ENCODE results near the gene PCDHGA4. TPM values are rescaled to one million over a fixed set of nuclear protein-coding genes. Genes with fewer than 3 reads are reported as not detected.
A peak's percentile ranks its signal among the peaks of the same experiment; 100 is the strongest.
"Not testable (repeated sequence)": the region's sequence is repeated elsewhere in the genome, so short reads cannot be mapped to it uniquely, and the experiment has no call there.

The PCDHGA4 gene
- total RNA-seq, 2 donors from 2014 or later: 4.0 to 4.3 TPM

DNA sequence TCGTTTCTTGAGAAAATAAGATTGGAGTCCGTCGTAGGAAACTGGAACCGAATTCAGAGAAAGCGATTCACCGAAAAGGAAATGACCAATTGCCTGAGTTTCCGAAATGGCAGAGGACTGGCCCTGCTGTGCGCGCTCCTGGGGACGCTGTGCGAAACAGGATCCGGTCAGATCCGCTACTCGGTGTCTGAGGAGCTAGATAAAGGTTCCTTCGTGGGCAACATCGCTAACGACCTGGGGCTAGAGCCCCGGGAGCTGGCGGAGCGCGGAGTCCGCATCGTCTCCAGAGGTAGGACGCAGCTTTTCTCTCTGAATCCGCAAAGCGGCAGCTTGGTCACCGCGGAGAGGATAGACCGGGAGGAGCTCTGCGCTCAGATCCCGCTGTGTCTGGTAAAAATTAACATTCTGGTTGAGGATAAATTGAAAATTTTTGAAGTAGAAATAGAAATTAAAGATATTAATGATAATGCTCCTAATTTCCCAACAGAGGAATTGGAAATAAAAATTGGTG, 10.8 kb upstream of the PCDHGA4 start:
- intact Hi-C loops (cut with DNase I): no loop called here
- ATAC-seq (peak in 1 of 2 donors; percentile 48), DNase-seq (no peak)

DNA sequence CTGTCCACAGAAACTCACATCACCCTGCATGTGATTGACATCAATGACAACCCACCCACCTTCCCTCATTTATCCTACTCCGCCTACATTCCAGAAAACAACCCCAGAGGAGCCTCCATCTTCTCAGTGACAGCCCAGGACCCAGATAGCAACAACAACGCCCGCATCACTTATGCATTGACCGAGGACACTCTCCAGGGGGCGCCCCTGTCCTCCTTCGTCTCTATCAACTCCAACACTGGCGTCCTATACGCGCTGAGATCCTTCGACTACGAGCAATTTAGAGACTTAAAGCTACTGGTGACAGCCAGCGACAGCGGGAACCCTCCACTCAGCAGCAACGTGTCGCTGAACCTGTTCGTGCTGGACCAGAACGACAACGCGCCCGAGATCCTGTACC, 9.5 kb upstream of the PCDHGA4 start:
- no peak for ATAC-seq
- no peak for DNase-seq
- intact Hi-C loops (cut with DNase I): no loop called here

DNA sequence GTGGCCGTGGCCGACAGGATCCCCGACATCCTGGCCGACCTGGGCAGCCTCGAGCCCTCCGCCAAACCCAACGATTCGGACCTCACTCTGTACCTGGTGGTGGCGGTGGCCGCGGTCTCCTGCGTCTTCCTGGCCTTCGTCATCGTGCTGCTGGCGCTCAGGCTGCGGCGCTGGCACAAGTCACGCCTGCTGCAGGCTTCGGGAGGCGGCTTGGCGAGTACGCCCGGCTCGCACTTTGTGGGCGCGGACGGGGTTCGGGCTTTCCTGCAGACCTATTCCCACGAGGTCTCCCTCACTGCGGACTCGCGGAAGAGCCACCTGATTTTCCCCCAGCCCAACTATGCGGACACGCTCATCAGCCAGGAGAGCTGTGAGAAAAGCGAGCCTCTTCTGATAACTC, 8.8 kb upstream of the PCDHGA4 start:
- DNase-seq; ATAC-seq; intact Hi-C loops (cut with DNase I): not testable (repeated sequence)

DNA sequence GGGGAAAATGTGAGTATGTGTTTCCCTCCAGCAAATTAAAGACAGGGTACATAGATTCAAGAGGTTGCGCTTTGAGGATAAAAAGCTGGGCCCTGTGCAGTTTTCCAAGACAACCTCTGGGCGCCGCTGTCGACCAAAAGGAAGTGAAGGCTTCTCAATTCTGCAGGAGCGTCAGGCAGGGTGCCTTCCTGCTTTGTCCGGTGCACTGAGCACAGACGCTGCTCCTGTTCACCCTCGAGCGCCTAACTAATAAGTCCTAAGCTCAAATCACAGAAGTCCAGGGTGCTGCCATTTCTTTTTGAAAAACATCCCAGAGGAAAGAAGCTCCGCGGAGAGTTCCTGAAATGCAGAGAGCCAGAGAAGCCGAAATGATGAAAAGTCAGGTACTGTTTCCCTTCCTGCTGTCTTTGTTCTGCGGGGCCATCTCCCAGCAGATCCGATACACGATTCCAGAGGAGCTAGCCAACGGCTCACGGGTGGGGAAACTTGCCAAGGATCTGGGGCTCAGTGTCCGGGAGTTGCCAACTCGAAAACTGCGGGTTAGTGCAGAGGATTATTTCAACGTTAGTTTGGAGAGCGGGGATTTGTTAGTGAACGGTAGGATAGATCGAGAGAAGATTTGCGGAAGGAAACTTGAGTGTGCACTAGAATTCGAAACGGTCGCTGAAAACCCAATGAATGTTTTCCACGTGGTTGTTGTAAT, 4.8 kb upstream of the PCDHGA4 start, which contains the start of gene PCDHGB1:
Gene PCDHGB1, plus strand, starts transcription at position 183 of the 703 bp plus-strand sequence. Its CDS starts 162 bp downstream, at position 345.
- ATAC-seq (peak; percentile 57 to 66), DNase-seq (peak; percentile 38)
- intact Hi-C loops (cut with DNase I): loop anchor here in 1 of 2 donors (10.0 kb wide), 2 partner anchors 55 to 145 kb away; partner anchors contain the start of genes PCDHB12, PCDHGA9 and PCDHGB6

DNA sequence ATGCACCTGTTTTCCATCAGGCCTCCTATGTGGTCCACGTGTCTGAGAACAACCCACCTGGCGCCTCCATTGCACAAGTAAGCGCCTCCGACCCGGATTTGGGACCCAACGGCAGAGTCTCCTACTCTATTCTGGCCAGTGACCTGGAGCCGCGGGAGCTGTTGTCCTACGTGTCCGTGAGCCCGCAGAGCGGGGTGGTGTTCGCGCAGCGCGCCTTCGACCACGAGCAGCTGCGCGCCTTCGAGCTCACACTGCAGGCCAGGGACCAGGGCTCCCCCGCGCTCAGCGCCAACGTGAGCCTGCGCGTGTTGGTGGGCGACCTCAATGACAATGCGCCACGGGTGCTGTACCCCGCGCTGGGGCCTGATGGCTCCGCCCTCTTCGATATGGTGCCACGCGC, 3.2 kb upstream of the PCDHGA4 start:
- intact Hi-C loops (cut with DNase I): loop anchor here in 1 of 2 donors (10.0 kb wide), 2 partner anchors 53 to 147 kb away; partner anchors contain the start of genes PCDHB12, PCDHGA9 and PCDHGB6
- ATAC-seq (no peak), DNase-seq (no peak)

DNA sequence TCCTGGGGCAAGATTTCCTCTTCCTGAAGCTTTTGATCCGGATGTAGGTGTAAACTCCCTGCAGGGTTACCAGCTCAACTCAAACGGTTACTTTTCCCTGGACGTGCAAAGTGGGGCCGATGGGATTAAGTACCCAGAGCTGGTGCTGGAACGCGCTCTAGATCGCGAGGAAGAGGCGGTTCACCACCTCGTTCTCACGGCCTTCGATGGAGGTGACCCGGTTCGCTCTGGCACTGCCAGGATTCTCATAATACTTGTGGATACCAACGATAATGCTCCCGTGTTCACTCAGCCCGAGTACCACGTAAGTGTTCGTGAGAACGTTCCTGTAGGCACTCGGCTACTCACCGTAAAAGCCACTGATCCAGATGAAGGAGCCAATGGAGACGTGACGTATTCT, 820 bp downstream of the PCDHGA4 start:
- no peak for ATAC-seq
- no peak for DNase-seq
- intact Hi-C loops (cut with DNase I): loop anchor here in 1 of 2 donors (10.0 kb wide), 2 partner anchors 49 to 151 kb away; partner anchors contain the start of genes PCDHB12, PCDHGA9 and PCDHGB6

DNA sequence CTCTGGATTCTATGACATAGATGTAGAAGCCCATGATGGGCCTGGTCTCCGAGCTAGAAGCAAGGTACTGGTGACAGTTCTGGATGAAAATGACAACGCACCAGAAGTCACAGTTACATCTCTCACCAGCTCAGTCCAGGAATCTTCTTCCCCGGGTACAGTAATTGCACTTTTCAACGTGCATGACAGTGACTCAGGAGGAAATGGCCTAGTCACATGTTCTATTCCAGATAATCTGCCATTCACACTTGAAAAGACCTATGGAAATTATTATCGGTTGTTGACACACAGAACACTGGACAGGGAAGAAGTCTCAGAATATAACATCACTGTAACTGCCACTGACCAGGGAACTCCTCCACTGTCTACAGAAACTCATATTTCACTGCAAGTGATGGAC, 1.3 kb downstream of the PCDHGA4 start:
- DNase-seq: no peak
- no peak for ATAC-seq
- intact Hi-C loops (cut with DNase I): loop anchor here in 1 of 2 donors (10.0 kb wide), 2 partner anchors 49 to 151 kb away; partner anchors contain the start of genes PCDHB12, PCDHGA9 and PCDHGB6

DNA sequence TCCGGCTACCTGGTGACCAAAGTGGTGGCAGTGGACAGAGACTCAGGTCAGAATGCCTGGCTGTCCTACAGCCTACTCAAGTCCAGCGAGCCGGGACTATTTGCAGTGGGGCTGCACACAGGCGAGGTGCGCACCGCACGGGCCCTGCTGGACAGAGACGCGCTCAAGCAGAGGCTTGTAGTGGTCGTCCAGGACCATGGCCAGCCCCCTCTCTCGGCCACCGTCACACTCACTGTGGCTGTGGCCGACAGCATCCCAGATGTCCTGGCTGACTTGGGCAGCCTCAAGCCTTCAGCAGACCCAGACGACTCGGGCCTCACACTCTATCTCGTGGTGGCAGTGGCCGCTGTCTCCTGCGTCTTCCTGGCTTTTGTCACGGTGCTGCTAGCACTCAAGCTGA, 2.1 kb downstream of the PCDHGA4 start:
- ATAC-seq (no peak), DNase-seq (no peak)
- intact Hi-C loops (cut with DNase I): loop anchor here in 1 of 2 donors (10.0 kb wide), 2 partner anchors 48 to 152 kb away; partner anchors contain the start of genes PCDHB12, PCDHGA9 and PCDHGB6

DNA sequence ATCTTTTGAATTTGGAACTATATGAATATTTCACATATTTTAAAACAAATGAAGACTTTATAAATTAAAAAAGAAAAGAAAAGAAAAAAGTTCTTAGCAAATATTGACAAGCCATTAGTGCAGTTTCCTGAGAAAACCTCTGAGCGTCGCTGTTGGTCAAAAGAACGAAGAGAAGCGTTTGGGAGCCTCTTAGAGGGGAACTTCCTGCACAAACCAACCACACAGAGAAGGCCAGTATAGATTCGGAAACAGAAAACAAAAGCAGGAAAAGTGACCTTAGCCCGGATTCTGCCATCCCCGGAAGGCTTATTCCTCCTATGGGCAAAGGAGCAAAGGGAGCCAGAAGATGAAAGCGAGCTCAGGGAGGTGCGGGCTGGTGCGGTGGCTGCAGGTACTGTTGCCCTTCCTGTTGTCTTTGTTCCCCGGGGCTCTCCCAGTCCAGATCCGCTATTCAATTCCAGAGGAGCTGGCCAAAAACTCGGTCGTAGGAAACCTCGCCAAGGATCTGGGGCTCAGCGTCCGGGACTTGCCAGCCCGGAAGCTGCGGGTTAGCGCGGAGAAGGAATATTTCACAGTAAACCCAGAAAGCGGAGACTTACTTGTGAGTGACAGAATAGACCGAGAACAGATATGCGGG, 5.1 kb downstream of the PCDHGA4 start, which contains the start of gene PCDHGB2:
Gene PCDHGB2, plus strand, starts transcription at position 205 of the 637 bp plus-strand sequence. Its CDS starts 142 bp downstream, at position 347.
- intact Hi-C loops (cut with DNase I): loop anchor here in 1 of 2 donors (10.0 kb wide), 2 partner anchors 45 to 155 kb away; partner anchors contain the start of genes PCDHB12, PCDHGA9 and PCDHGB6
- DNase-seq: no peak
- no peak for ATAC-seq

DNA sequence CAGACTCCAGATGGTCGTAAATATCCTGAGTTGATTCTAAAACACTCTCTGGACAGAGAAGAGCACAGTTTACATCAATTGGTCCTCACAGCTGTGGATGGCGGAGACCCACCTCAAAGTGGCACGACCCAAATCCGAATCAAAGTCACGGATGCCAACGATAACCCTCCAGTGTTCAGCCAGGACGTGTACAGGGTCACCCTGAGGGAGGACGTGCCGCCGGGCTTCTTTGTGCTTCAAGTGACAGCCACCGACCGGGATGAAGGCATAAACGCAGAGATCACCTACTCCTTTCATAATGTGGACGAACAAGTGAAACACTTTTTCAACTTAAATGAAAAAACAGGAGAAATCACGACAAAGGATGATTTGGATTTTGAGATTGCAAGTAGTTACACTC, 5.9 kb downstream of the PCDHGA4 start:
- intact Hi-C loops (cut with DNase I): no loop called here
- DNase-seq (no peak), ATAC-seq (no peak)

DNA sequence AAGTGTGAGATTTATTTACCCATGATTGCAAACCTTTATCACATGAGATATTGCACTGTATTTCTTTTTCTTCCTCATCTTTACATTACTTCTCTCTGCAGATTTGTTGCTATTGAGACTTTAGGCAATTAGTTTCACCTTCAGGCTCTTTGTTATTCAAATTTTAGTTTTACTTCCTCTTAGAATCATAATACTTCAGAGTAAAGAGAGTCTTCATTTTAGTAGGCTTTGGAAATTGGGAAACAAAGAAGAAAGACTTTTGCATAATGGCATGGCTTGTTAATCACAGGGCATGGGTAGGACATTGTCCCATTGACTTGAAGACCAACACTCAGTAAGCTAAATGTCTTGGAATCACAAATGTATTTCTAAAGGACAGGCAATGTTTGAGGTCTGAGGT, 7.9 kb downstream of the PCDHGA4 start:
- intact Hi-C loops (cut with DNase I): no loop called here
- no peak for ATAC-seq
- DNase-seq: no peak

DNA sequence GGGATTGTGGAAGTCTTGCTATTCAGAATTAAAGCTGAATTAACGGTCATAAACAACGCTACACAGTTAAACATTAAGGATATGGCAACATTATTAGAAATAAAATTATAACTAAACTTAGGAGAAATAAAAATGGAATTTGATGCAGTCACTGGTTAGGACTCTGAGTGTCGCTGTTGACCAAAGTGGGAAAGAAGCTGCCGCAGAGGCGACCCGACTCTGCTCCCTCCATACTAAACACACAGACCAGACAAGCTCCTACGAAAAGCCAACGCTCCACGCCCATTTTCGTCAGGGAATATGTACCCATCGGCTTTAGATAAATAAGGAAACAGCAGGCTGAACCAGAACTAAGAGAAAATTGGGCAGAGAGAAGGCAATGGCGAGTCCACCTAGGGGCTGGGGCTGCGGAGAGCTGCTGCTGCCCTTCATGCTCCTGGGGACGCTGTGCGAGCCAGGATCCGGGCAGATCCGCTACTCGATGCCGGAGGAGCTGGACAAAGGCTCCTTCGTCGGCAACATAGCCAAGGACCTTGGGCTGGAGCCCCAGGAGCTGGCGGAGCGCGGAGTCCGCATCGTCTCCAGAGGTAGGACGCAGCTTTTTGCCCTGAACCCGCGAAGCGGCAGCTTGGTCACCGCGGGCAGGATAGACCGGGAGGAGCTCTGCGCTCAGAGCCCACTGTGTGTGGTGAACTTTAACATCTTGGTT, 9.3 kb downstream of the PCDHGA4 start, which contains the start of gene PCDHGA5:
Gene PCDHGA5, plus strand, starts transcription at position 211 of the 709 bp plus-strand sequence. Its CDS starts 169 bp downstream, at position 380.
- intact Hi-C loops (cut with DNase I): no loop called here
- DNase-seq (no peak), ATAC-seq (no peak)

DNA sequence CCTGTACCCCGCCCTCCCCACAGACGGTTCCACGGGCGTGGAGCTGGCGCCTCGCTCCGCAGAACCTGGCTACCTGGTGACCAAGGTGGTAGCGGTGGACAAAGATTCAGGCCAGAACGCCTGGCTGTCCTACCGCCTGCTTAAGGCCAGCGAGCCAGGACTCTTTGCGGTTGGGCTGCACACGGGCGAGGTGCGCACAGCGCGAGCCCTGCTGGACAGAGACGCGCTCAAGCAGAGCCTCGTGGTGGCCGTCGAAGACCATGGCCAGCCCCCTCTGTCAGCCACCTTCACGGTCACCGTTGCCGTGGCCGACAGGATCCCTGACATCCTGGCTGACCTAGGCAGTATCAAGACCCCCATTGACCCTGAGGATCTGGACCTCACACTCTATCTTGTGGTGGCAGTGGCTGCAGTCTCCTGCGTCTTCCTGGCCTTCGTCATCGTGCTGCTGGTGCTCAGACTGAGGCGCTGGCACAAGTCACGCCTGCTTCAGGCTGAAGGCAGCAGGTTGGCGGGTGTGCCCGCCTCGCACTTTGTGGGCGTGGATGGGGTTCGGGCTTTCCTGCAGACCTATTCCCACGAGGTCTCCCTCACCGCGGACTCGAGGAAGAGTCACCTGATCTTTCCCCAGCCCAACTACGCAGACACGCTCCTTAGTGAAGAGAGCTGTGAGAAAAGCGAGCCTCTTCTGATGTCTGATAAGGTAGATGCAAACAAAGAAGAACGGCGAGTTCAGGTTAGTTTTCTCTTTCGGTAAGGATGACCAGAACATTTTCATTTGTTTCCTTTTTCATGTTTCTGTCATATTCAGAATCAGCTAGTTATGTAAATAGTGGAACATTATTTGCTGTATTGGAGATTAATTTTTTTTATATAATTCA, 11.4 kb downstream of the PCDHGA4 start:
- intact Hi-C loops (cut with DNase I): no loop called here
- ATAC-seq: no peak
- DNase-seq: no peak

DNA sequence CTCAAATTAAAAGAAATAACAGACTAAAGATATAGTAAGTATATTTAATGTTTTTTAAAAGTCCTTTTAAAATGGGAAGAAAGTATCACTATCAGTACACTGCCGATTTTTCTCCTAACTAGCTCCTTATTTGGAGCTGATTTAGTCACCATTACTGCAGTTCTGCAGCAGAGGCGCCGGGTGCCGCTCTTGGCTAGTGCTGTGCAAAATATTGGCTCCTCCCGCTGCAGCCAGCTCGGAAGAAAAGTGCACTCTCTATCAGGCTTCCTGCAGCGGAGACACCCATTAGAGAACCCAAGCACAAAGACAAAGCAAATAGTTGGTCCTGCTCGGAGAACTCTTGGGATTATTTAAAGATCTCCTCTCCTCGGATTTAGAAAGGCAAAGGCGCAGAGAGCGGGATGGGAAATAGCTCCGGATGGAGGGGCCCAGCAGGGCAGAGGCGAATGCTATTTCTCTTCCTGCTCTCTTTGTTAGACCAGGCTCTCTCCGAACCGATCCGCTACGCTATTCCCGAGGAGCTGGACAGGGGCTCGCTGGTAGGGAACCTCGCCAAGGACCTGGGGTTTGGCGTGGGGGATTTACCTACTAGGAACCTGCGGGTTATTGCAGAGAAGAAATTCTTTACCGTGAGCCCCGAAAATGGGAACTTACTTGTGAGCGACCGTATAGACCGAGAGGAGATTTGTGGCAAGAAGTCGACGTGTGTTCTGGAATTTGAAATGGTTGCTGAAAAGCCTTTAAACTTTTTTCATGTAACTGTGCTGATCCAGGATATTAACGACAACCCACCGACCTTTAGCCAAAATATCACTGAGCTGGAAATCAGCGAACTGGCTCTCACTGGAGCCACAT, 15.4 kb downstream of the PCDHGA4 start, which contains the start of gene PCDHGB3:
Gene PCDHGB3, plus strand, starts transcription at position 249 of the 855 bp plus-strand sequence. Its CDS starts 153 bp downstream, at position 402.
- DNase-seq (peak; percentile 49), ATAC-seq (peak; percentile 86 to 90)
- intact Hi-C loops (cut with DNase I): no loop called here

DNA sequence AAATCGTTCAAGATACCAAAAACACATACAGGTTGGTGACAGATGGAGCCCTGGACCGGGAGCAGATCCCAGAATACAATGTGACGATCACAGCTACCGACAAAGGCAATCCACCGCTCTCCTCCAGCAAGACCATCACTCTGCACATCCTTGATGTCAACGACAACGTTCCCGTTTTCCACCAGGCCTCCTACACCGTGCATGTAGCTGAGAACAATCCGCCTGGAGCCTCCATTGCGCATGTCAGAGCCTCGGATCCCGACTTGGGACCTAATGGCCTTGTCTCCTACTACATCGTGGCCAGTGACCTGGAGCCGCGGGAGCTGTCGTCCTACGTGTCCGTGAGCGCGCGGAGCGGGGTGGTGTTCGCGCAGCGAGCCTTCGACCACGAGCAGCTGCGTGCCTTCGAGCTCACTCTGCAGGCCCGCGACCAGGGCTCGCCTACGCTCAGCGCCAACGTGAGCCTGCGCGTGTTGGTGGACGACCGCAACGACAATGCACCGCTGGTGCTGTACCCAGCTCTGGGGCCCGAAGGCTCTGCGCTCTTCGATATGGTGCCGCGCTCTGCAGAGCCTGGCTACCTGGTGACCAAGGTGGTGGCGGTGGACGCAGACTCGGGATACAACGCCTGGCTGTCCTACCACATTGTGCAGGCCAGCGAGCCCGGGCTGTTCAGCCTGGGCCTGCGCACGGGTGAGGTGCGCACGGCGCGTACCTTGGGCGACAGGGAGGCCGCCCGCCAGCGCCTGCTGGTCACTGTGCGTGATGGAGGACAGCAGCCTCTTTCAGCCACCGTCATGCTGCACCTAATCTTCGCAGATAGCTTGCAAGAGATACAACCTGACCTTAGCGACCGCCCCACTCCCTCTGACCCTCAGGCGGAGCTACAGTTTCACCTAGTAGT, 17.0 kb downstream of the PCDHGA4 start:
- DNase-seq (no peak), ATAC-seq (peak in 1 of 2 donors; percentile 21)
- intact Hi-C loops (cut with DNase I): no loop called here
